Calu3 (cell line): ENCODE results near the gene SDC4. TPM values are rescaled to one million over a fixed set of nuclear protein-coding genes. Genes with fewer than 3 reads are reported as not detected.

Source experiments
- BruUV-seq: library from RNA; stranded (reverse); fragments of 400-500 nt; replicated peaks from 2 replicates; lab custom pipeline; 2021; lab: Mats Ljungman, UMichigan
- CTCF ChIA-PET: fragments of 300-600 bp; sonication (Branson Sonifier 250); formaldehyde crosslinking; loops from one replicate; lab custom pipeline; 2022; ENCODE audit warnings: antibody characterized with exemption; lab: Charles Lee
- DNase-seq: peaks from one replicate; pipeline ENCODE4 v3.0.0; 2022
- H3K27ac Mint-ChIP-seq: one replicate; pipeline ENCODE4 v1.8.0; 2022; ENCODE audit warnings: mixed read lengths; ENCODE audit not compliant: unreplicated experiment
- H3K27me3 Mint-ChIP-seq: one replicate; pipeline ENCODE4 v1.8.0; 2022; ENCODE audit warnings: mixed read lengths; ENCODE audit not compliant: unreplicated experiment
- H3K36me3 Mint-ChIP-seq: one replicate; pipeline ENCODE4 v1.8.0; 2022; ENCODE audit warnings: mild to moderate bottlenecking, moderate library complexity, mixed read lengths; ENCODE audit not compliant: insufficient read depth, unreplicated experiment
- H3K4me1 Mint-ChIP-seq: one replicate; pipeline ENCODE4 v1.8.0; 2022; ENCODE audit warnings: mild to moderate bottlenecking, low read depth, mixed read lengths; ENCODE audit not compliant: unreplicated experiment
- H3K4me3 Mint-ChIP-seq: one replicate; pipeline ENCODE4 v1.8.0; 2022; ENCODE audit warnings: mild to moderate bottlenecking, low read depth, moderate library complexity, mixed read lengths; ENCODE audit not compliant: unreplicated experiment
- H3K9me3 Mint-ChIP-seq: one replicate; pipeline ENCODE4 v1.8.0; 2022; ENCODE audit warnings: low read depth, mixed read lengths; ENCODE audit not compliant: unreplicated experiment
- intact Hi-C: fragments of 100-400 bp; cut with micrococcal nuclease; formaldehyde crosslinking; loops from one replicate; pipeline ENCODE4 v1.10.0; 2022; ENCODE audit not compliant: unreplicated experiment
- total RNA-seq: library from RNA; stranded (reverse); gene quantifications from 2 replicates; pipeline ENCODE4 v1.2.3, GENCODE V29; 2022
- TF ChIP-seq, protein P1 (sequence below): fragments of 200-600 bp; IDR thresholded peaks from one replicate; pipeline ENCODE4 v1.8.0; 2022; ENCODE audit warnings: antibody characterized with exemption; ENCODE audit not compliant: unreplicated experiment

Gene SDC4
- total RNA-seq, 1 experiment from 2014 or later, result 238 TPM

GRCh38 chr20:45297786-45298497 is 50.3 kb downstream of the SDC4 start:
- DNase-seq, result no peak
- Mint-ChIP-seq H3K4me1 (no peaks in the 10 kb centered on the region), H3K27ac (no peak overlapping the region), H3K36me3 (peaks cover 12% of the 10 kb centered on the region), H3K4me3 (no peak overlapping the region), H3K27me3 (peaks cover 41% of the 10 kb centered on the region), H3K9me3 (no peaks in the 10 kb centered on the region)
- intact Hi-C loops, result no loop called here
- no TSS peak for BruUV-seq
- TF ChIP-seq, protein P1, sequence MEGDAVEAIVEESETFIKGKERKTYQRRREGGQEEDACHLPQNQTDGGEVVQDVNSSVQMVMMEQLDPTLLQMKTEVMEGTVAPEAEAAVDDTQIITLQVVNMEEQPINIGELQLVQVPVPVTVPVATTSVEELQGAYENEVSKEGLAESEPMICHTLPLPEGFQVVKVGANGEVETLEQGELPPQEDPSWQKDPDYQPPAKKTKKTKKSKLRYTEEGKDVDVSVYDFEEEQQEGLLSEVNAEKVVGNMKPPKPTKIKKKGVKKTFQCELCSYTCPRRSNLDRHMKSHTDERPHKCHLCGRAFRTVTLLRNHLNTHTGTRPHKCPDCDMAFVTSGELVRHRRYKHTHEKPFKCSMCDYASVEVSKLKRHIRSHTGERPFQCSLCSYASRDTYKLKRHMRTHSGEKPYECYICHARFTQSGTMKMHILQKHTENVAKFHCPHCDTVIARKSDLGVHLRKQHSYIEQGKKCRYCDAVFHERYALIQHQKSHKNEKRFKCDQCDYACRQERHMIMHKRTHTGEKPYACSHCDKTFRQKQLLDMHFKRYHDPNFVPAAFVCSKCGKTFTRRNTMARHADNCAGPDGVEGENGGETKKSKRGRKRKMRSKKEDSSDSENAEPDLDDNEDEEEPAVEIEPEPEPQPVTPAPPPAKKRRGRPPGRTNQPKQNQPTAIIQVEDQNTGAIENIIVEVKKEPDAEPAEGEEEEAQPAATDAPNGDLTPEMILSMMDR, result no peak
- CTCF ChIA-PET, result no interaction called here

GRCh38 chr20:45294659-45295058 is 53.6 kb downstream of the SDC4 start:
- Mint-ChIP-seq H3K27me3 (peaks cover 15% of the 10 kb centered on the region), H3K36me3 (peaks cover 15% of the 10 kb centered on the region), H3K27ac (no peak overlapping the region), H3K9me3 (no peaks in the 10 kb centered on the region), H3K4me1 (peaks cover 17% of the 10 kb centered on the region), H3K4me3 (no peak overlapping the region)
- intact Hi-C loops, result loop anchor here (5.0 kb wide), 2 partner anchors 42 to 192 kb away; partner anchors contain the start of genes KCNS1 and SLPI
- TF ChIP-seq, protein P1, result no peak
- no TSS peak for BruUV-seq
- no peak for DNase-seq
- CTCF ChIA-PET, result interaction anchor here (0.7 to 4.7 kb wide), 22 partner anchors 9 to 283 kb away, joined by 3 to 27 read pairs (median 7); partner anchors contain the start of genes PI3 and SLPI

DNA sequence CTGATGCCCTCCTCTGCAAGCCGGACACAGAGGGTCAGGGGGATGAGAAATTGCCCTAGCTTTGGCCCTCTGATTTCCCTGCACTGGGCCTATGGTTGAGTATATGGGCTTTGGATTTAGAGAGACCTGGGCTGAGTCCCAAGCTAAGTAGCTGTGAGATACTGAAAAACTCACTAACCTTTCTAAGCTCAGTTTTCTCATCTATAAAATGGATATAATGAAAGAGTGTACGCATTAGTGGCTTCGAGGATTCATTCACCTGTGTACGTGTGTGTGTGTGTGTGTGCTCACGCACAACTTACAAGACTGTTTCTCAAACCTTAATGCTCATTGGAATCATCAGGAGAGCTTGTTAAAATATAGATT is 54.2 kb downstream of the SDC4 start:
- peak overlapping the region; percentile 79 for H3K4me3 Mint-ChIP-seq
- H3K27me3 Mint-ChIP-seq, result peaks cover 15% of the 10 kb centered on the region
- peaks cover 15% of the 10 kb centered on the region for H3K36me3 Mint-ChIP-seq
- CTCF ChIA-PET, result interaction anchor here (0.5 to 4.7 kb wide), 45 partner anchors 10 to 697 kb away, joined by 3 to 27 read pairs (median 5); partner anchors contain the start of genes PI3, SLPI and SYS1
- no peak for DNase-seq
- no TSS peak for BruUV-seq
- H3K27ac Mint-ChIP-seq, result peak overlapping the region; percentile 8
- TF ChIP-seq, protein P1, result no peak
- intact Hi-C loops, result loop anchor here (5.0 kb wide), 2 partner anchors 42 to 192 kb away; partner anchors contain the start of genes KCNS1 and SLPI
- H3K9me3 Mint-ChIP-seq, result no peaks in the 10 kb centered on the region
- peaks cover 17% of the 10 kb centered on the region for H3K4me1 Mint-ChIP-seq

DNA sequence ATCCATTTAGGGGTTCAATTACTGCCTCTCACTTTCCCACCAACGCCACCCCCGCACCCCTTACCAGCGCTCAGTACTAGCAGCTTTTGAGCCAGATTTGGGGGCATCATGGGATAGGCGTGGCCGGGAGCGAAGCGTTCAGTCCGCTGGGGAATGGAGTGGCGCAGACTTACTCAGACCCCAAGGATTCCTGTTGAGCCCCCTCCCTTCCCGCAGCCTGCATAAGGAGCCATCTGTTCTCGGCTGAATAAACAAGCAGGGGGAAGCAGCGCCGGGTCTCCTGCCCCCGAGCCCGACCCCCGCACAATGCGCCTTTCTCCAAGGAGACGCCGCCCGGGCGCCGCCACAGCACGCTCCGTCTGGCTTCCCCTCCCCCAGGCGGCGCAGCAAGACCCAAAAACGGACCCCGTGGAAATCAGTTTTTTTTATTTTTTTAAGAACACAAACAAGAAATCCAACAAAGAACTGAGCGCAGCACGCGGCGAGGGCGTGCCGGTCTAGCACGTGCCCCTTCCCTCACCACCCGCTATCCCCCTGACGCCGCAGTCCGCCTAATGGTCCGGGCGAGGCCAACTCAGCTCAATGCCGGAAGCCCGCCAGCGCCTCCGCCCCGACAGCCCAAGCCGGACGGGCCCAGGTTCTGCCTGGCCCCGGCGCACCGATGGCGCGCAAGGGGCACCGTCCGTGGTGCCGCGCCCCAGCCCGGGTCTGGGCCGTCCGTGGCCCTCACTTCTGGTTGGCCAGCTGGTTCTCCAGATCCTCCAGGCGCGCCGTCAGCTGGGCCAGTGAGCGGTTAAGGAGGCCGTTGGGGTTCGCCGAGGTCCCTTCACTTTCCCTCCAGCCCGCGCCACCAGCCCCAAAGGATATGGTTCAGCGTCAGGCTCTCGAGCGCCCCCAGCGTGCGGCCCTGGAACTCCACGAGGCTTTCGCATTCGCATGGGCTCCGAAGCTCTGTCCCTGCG is 54.9 kb downstream of the SDC4 start:
- Mint-ChIP-seq H3K36me3 (peaks cover 15% of the 10 kb centered on the region), H3K9me3 (no peaks in the 10 kb centered on the region), H3K4me3 (peak overlapping the region; percentile 79), H3K27me3 (peaks cover 16% of the 10 kb centered on the region), H3K27ac (peak overlapping the region; percentile 8), H3K4me1 (peaks cover 17% of the 10 kb centered on the region)
- TF ChIP-seq, protein P1, result peak; percentile 99
- no TSS peak for BruUV-seq
- DNase-seq, result peak; percentile 98
- intact Hi-C loops, result loop anchor here (1.0 to 5.0 kb wide), 3 partner anchors 41 to 191 kb away; partner anchors contain the start of genes KCNS1 and SLPI
- CTCF ChIA-PET, result interaction anchor here (0.5 to 4.7 kb wide), 50 partner anchors 9 to 698 kb away, joined by 3 to 27 read pairs (median 4); partner anchors contain the start of genes MATN4, PI3, SLPI and SYS1
